Inflammatory macrophage treated with lipopolysaccharide for 1 hour (primary cell): Measurements from ENCODE around the gene CFAP97D2.
"Not testable (repeated sequence)": the region's sequence is repeated elsewhere in the genome, so short reads cannot be mapped to it uniquely, and the experiment has no call there.

Experiments used
- DNase-seq, 2 donors: peaks; one replicate each; pipeline ENCODE4 v3.0.0-alpha.2; 2020 to 2022

Gene CFAP97D2

GRCh38 chr13:114236227-114236626 lies 57.2 kb downstream of the CFAP97D2 start:
- DNase-seq, result no peak

- no peak for DNase-seq
Observed at GRCh38 chr13:114237415-114238112, 58.5 kb downstream of the CFAP97D2 start.

GRCh38 chr13:114241918-114242317 lies 62.9 kb downstream of the CFAP97D2 start:
- DNase-seq, result no peak

GRCh38 chr13:114243971-114244370 lies 64.9 kb downstream of the CFAP97D2 start:
- no peak for DNase-seq

GRCh38 chr13:114244637-114245036 lies 65.6 kb downstream of the CFAP97D2 start:
- no peak for DNase-seq

- DNase-seq, result no peak
Observed at GRCh38 chr13:114248011-114248410, 69.0 kb downstream of the CFAP97D2 start.

- DNase-seq, result no peak
Observed at GRCh38 chr13:114249077-114249476, 70.0 kb downstream of the CFAP97D2 start.

- DNase-seq, result not testable (repeated sequence)
Observed at GRCh38 chr13:114251639-114252440, 72.8 kb downstream of the CFAP97D2 start.

GRCh38 chr13:114256547-114256946 lies 77.5 kb downstream of the CFAP97D2 start:
- peak; percentile 8 to 30 for DNase-seq

GRCh38 chr13:114257014-114257413 lies 78.0 kb downstream of the CFAP97D2 start:
- no peak for DNase-seq

- DNase-seq, result no peak
Observed at GRCh38 chr13:114258589-114258988, 79.5 kb downstream of the CFAP97D2 start.

- DNase-seq, result no peak
Observed at GRCh38 chr13:114259374-114259773, 80.3 kb downstream of the CFAP97D2 start.

- DNase-seq, result no peak
Observed at GRCh38 chr13:114259974-114260373, 80.9 kb downstream of the CFAP97D2 start.

GRCh38 chr13:114260814-114261213 lies 81.8 kb downstream of the CFAP97D2 start:
- no peak for DNase-seq

GRCh38 chr13:114261328-114261965 lies 82.4 kb downstream of the CFAP97D2 start:
- DNase-seq, result no peak

GRCh38 chr13:114263578-114263977 lies 84.5 kb downstream of the CFAP97D2 start:
- no peak for DNase-seq

- not testable (repeated sequence) for DNase-seq
Observed at GRCh38 chr13:114264313-114264712, 85.3 kb downstream of the CFAP97D2 start.

GRCh38 chr13:114264886-114265611 lies 86.0 kb downstream of the CFAP97D2 start:
- DNase-seq, result no peak

GRCh38 chr13:114266241-114266640 lies 87.2 kb downstream of the CFAP97D2 start:
- DNase-seq, result no peak

- no peak for DNase-seq
Observed at GRCh38 chr13:114268344-114269280, 89.6 kb downstream of the CFAP97D2 start.

GRCh38 chr13:114269281-114269770 lies 90.3 kb downstream of the CFAP97D2 start:
- DNase-seq, result no peak
